GM19240 (cell line): ENCODE results near the gene SIGMAR1.
A peak's percentile ranks its signal among the peaks of the same experiment; 100 is the strongest.

Experiments
- DNase-seq: peaks from one replicate; pipeline ENCODE4 v3.0.0; 2011; ENCODE audit warnings: low spot score; ENCODE audit not compliant: insufficient read length

The SIGMAR1 gene

GRCh38 chr9:34603610-34604231 lies 33.9 kb downstream of the SIGMAR1 start:
- DNase-seq, result peak; percentile 87

DNA sequence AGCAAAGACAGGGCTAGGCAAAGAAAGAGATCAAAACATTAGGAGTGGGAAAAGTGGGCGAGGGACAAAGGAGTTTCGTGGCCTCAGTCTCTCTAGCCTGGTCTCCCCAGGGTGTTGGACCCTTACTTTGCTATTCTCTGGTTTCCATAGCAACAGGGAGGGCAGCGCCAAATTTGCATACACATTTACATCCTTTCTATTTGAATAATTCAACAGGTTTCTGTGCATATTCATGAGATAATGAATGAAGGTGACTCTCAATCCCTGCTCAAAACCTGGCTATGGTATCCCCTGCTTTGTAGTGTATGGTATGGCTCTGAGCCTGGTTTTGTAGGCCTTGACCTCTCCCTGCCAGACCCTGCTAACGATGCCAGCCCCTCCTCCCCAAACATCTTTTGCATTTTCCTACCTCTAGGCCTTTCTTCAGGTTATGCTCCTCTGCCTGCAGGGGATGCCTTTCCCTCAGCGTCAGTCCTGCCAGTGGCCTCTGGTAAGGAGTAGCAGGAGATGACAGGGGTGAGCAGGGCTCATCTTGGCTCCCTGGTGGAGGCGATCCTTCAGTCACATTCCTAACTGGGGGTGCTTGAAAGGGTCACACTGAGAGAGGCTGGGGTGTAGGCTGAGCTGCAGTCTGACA lies 35.5 kb downstream of the SIGMAR1 start:
- no peak for DNase-seq

GRCh38 chr9:34600908-34601307 lies 36.7 kb downstream of the SIGMAR1 start:
- DNase-seq, result no peak

GRCh38 chr9:34599546-34599945 lies 38.0 kb downstream of the SIGMAR1 start:
- DNase-seq, result no peak

GRCh38 chr9:34594177-34594576 lies 43.4 kb downstream of the SIGMAR1 start:
- no peak for DNase-seq

GRCh38 chr9:34592895-34593601 lies 44.5 kb downstream of the SIGMAR1 start:
- no peak for DNase-seq

DNA sequence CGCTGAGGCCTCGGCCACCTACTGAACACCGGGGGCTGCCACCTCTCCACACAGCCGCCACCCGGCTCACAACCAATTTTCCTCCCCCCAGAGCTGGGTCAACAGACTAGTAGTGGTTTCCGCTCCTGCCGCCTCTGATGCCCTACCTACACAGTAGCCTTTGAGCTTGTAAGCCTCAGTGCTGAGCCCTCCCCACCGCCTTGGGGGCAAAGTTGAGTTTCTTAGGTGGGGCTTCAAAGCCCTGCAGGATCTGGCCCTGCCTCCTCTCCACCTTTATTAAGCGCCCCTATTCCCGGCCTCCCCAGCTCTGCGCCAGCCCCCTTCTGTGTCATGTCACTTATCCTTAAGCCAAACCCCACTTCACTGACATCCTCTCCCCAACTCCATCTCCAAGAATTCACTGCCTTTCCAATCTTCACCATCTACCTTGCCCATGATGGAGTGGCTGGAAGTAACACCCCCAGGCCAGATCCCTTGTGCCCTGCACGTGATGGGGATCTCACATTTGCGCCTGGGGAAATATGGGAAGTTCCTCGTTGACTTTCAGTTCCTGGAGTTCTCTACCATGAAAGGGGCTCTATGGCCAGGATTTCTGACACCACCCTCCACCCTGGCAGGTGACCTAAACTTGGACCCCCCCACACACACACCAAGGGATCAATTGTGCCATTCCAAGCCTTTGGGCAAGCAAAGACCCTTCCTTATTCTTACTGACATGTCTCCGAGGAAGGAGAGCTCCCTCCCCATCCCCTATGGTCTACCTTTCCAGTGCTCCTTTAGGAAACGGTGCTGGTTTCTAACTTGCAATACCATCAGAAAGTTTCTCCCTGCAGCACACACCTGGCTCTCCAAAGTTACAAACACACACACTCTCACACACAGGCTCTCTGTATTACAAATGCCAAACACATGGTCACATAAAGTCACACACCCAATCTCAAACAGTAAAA lies 45.4 kb downstream of the SIGMAR1 start:
- no peak for DNase-seq

DNA sequence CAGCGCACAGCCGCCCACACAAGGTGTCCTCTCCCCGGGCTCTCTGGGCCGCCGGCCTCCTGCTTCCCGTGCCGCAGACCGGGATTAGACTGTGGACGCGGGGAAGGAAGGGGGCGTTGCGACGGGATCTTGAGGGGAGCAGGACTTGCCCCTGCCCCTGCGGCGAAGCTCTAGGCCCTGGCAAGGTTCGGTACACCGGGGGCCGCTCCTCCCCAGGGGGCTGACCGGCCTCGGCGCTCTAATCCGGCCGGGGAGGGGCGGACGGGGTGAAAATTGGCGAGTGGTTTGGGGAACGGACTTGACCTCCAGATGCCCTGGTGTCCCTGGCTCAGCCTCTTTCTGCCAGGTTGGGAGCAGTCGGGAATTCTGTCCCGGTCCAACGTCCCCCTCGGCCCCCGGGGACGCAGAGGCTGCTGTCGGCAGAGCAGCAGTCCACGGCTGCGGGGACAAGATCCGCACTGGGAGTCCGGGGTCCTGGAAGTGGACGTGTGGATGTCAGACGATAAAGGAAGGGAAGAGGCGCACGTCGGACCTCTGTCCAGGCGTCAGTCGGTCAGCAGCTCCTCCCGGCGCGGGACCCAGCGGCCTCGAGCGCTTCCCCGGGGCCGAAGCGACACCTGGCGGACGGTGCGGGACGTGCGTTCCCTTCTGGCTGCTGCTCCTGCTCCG lies 46.2 kb downstream of the SIGMAR1 start:
- peak; percentile 92 for DNase-seq

DNA sequence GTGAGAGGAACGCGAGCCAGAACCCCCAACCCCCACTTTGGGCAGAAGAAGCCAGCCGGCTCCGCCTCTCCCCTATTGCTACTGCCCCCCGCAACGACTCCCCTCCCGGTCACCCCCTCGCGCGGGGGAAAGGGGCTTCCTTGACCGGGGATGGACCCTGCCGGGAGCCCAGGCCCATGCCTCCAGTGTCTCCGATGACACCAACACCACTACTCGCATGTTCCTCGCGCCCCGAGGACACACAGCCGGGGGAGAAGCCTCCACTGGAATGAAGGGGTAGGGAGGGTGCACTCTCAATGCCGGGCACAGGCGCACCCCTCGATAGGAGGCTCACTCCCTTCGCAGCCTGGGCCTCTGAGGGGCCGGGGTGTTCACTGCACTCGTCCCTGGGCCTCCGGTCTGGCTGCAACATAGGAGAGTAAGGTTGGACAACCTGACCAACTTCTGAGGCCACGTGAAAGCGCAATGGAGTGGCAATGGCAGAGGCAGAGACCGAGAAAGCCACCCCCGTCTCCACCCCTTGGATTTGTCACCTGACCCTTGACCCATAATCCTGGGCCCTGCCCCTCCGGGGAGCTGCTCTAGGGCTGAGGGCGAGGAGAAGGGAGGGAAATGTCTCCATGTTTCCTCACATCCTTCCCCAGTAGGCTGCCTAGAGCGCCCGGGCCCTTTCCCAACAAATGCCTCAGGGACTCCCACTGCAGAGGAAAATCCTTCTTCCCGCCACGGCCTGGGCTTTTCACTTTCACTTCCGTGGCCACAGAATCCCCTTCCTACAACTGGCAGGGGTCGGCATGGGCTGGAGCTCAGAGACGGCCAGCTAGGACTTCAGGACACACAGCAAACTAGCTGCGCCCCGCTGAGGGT lies 47.0 kb downstream of the SIGMAR1 start:
- no peak for DNase-seq

DNA sequence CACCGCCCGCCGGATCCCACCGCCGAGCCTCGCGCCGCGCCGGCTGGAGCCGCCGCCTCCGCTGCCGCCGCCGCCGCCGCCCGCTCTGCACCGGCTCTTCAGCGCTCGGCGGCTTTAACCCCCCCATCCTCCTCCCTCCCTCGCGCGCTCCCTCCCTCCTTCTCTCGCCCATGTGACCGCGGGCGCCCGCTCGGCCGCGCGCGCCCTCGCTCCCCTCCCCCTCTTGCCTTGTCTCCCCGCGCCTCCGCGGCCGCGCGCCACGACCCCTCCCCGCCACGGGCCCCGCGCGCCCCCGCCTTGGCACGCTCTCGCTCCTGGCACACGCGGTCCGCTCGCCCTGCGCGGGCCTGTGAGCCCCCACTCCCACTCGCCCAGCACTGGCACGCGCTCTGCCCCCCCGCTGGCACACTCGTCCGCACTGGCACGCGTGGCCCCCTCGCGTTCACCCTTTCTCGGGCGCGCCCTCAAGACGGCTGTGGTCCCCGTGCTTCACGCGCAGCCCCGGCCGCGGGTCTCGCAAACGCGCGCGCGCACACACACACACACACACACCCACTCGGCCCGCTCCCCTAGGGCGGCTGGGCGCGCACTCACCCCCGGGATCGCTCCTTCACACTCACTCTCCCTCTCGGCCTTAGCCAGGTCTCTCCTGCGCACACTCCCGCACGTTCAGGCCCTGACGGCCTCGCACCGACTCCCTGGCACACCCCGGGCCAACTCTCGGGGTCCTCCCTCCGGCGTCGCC lies 47.8 kb downstream of the SIGMAR1 start, which contains the start of gene CNTFR:
Gene CNTFR (minus strand): TSS at position 89 of the 745 bp plus-strand sequence. CDS start 20,743 bp downstream, outside the sequence.
- no peak for DNase-seq

GRCh38 chr9:34588671-34589635 lies 48.6 kb downstream of the SIGMAR1 start:
- no peak for DNase-seq

- no peak for DNase-seq
Observed at GRCh38 chr9:34587271-34587670, 50.3 kb downstream of the SIGMAR1 start.

DNA sequence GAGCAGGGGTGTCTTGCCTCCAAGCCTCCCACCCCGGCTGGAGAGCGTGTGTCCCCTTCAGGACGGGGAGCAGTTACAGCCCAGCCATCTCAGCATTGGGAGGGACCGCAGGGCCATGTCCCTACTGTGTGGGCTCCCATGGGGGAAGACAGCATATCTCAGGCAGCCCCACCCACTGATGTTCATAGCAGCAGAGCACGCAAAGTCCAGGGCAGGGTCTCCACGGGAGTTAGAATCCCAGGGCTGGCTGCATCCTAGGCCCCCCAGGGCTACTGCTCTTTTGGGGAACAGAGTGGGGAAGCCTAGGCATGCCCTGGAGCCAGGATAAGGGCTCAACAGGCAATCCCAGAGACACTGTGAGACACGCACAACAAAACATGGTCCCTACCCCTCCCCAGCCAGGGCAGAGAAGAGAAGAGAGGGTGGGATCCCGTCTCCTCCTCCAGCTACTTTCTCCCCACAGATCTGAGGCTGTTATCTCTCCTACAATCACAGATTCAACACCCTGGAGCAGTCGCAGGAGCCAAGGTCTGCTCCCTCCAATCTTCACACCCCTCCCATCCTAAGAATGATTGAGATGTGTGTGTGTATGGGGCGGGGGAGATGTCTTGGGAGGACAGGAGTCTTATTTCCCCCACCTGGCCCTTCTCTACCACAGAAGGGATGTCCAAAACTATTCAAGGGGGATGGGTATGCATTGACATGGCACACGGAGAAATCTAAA lies 51.5 kb downstream of the SIGMAR1 start:
- DNase-seq, result no peak

- DNase-seq, result no peak
Observed at GRCh38 chr9:34584970-34585369, 52.6 kb downstream of the SIGMAR1 start.
